ENCODE measurements around the gene RAB3B.

Gene RAB3B

GRCh38 chr1:51910221-51911000 lies 80.1 kb downstream of the RAB3B start:
- no peak for DNase-seq (ENCODE audit: extremely low read depth, low read depth)
- no peak for TF ChIP-seq CTCF (IDR thresholded peaks at IDR 0.05; ENCODE audit: low read depth, low read length)

GRCh38 chr1:51908499-51908898 lies 82.0 kb downstream of the RAB3B start:
- DNase-seq (ENCODE audit: extremely low read depth, low read depth) = no peak

GRCh38 chr1:51907079-51907702 lies 83.3 kb downstream of the RAB3B start:
- DNase-seq (ENCODE audit: extremely low read depth, low read depth) = no peak
- no peak for TF ChIP-seq CTCF (IDR thresholded peaks at IDR 0.05; ENCODE audit: low read depth, low read length)

More at GRCh38 chr1:51908499-51908898, 82.0 kb downstream of the RAB3B start:
- no peak for TF ChIP-seq CTCF (IDR thresholded peaks at IDR 0.05; ENCODE audit: low read depth, low read length)

DNA sequence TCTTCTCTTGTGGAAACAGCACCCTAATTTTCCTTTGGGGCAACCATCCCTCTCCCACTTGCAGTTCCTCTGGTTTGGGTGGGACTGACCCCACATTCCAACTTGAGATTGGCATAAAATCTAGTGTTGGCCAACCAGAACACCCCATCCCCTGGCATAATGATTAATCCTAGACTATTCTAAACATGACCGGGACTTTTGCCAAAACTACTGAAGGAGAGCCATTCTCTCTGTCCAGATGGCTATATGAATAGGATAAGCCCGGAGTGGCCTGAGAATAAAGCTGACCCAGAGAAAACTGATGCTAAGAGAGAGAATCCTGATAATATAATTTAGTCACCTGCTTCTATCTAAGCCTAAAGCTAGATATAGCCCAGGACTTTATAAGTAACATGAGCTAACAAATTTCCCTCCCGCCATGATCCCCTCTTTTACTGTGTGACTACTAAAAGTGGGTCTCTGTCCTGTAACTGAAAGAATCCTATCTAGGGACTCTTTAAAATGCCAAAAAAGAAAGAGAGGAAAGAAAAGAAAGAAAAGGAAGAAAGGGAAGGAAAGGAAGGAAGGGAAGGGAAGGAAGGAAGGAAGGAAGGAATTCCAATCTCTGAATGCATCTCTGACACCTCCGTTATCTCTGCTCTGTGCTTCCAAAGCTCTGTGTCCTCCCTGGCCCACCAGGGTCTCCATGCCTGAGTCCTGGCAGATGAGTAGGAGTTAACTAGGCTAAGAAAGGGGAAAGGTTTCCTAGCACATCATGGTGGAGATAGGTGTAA lies 84.0 kb downstream of the RAB3B start:
- DNase-seq (ENCODE audit: extremely low read depth, low read depth) = no peak
- TF ChIP-seq CTCF (IDR thresholded peaks at IDR 0.05; ENCODE audit: low read depth, low read length) = no peak

DNA sequence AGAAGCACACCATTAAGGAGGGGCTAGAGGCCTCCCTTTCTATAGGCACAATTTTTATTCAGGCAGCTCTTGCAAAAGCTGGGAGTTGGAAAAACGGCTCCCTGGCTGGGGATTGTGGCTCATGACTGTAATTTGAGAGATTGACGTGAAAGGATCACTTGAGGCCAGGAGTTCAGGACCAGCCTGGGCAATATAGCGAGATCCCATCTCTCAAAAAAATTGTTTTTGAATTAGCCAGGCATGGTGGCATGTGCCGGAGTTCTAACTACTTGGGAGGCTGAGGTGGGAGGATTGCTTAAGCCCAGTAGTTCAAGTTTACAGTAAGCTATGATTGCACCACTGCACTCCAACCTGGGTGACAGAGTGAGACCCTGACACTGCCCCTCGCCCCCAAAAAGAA lies 88.0 kb downstream of the RAB3B start:
- DNase-seq (ENCODE audit: extremely low read depth, low read depth) = no peak
- TF ChIP-seq CTCF (IDR thresholded peaks at IDR 0.05; ENCODE audit: low read depth, low read length) = no peak

GRCh38 chr1:51901151-51901550 lies 89.3 kb downstream of the RAB3B start:
- DNase-seq (ENCODE audit: extremely low read depth, low read depth) = no peak
- TF ChIP-seq CTCF (IDR thresholded peaks at IDR 0.05; ENCODE audit: low read depth, low read length) = no peak

DNA sequence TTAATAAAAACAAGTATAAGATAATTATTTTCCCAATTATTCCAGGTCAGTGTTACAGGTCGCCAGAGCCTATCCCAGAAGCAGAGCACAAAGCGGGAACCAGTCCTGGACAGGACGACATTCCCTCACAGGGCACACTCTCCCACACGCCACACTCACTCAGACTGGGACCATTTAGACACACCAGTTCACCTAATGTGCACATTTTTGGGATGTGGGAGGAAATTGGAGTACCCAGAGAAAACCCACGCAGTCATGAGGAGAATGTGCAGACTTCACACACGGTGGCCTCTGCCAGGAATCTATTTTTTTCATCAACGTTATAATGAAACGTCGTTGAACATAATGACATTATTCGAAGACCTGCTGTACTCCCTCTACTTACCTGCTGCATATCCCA lies 91.5 kb downstream of the RAB3B start:
- no peak for DNase-seq (ENCODE audit: extremely low read depth, low read depth)
- TF ChIP-seq CTCF (IDR thresholded peaks at IDR 0.05; ENCODE audit: low read depth, low read length) = no peak

Data from AG09319 (cell line).